Sigmoid colon (tissue), 7 donors: ENCODE measurements around the gene COL6A1. TPM values are rescaled to one million over a fixed set of nuclear protein-coding genes. Genes with fewer than 3 reads are reported as not detected.

ENCODE experiments used
- DNase-seq: peaks from one replicate; pipeline ENCODE4 v3.0.0-alpha.2; 2019
- H3K27ac ChIP-seq, 4 donors: fragments of 200-600 bp; sonication (generic); one replicate each; pipeline ENCODE4 v1.5.1; 2016 to 2019; ENCODE audit warnings: mild to moderate bottlenecking in 1 of 4
- H3K27me3 ChIP-seq, 3 donors: fragments of 200-600 bp; sonication (generic); one replicate each; pipeline ENCODE4 v1.5.1; 2019; ENCODE audit warnings: mild to moderate bottlenecking in 1 of 3
- H3K36me3 ChIP-seq, 4 donors: fragments of 200-600 bp; sonication (generic); one replicate each; pipeline ENCODE4 v1.5.1; 2016 to 2019
- H3K4me1 ChIP-seq, 4 donors: fragments of 200-600 bp; sonication (generic); one replicate each; pipeline ENCODE4 v1.5.1; 2017 to 2019
- H3K4me3 ChIP-seq, 4 donors: fragments of 200-600 bp; sonication (generic); one replicate each; pipeline ENCODE4 v1.5.1; 2017 to 2019; ENCODE audit warnings: mild to moderate bottlenecking in 2 of 4, moderate library complexity in 1 of 4
- H3K9me3 ChIP-seq, 4 donors: fragments of 200-600 bp in 3 of 4; sonication (generic) in 3 of 4; one replicate each; pipeline versions ENCODE4 v1.5.1 to v1.6.1; 2013 to 2019
- EP300 ChIP-seq, 4 donors: sonication (generic); formaldehyde crosslinking; IDR thresholded peaks; one replicate each; pipeline ENCODE4 v1.6.1; 2017; ENCODE audit warnings: antibody characterized with exemption in 4 of 4
- POLR2A ChIP-seq, 2 donors: fragments of 450-650 bp; IDR thresholded peaks; one replicate each; pipeline ENCODE4 v1.6.1; 2016; ENCODE audit warnings: antibody characterized with exemption in 2 of 2, mild to moderate bottlenecking in 2 of 2, moderate library complexity in 2 of 2
- POLR2AphosphoS5 ChIP-seq, 4 donors: sonication (generic); formaldehyde crosslinking; IDR thresholded peaks; one replicate each; pipeline ENCODE4 v1.6.1; 2017; ENCODE audit warnings: antibody characterized with exemption in 4 of 4
- WGBS, 2 donors: extraction: QIAGEN DNeasy Blood & Tissue Kit; methylation state at CpG; one replicate each; pipeline ENCODE4 v1.1.7; 2013; 5-methylcytosine and 5-hydroxymethylcytosine counted together
- intact Hi-C: fragments of 100-400 bp; cut with DNase I; formaldehyde crosslinking; loops from one replicate; pipeline ENCODE4 v1.15.1; 2023
- polyA plus RNA-seq, 3 donors: library from polyadenylated mRNA; stranded (reverse); fragments of 200-250 nt; gene quantifications; one replicate each; pipeline ENCODE4 v1.2.3, GENCODE V29; 2013
- total RNA-seq, 4 donors: library from RNA; depleted of rRNA; stranded (reverse); fragments of >200 nt; gene quantifications; one replicate each; pipeline ENCODE4 v1.1.0, GENCODE V29; 2016
- TF ChIP-seq, protein P1 (sequence below), 4 experiments: fragments of 450-650 bp in 3 of 4; fragments of 200-600 bp in 1 of 4; IDR thresholded peaks; one replicate each; pipeline ENCODE4 v1.5.1; 2016 to 2019; ENCODE audit warnings: antibody characterized with exemption in 4 of 4, mild to moderate bottlenecking in 3 of 4, moderate library complexity in 2 of 4
- donor health status: healthy with polysubstance abuse.
- donor health status: Bipolar disorder and iron deficiency.
- donor health status: healthy.

COL6A1 gene
- total and polyA plus RNA-seq, 7 donors: 14.3 to 1,755 (median 622) TPM

DNA sequence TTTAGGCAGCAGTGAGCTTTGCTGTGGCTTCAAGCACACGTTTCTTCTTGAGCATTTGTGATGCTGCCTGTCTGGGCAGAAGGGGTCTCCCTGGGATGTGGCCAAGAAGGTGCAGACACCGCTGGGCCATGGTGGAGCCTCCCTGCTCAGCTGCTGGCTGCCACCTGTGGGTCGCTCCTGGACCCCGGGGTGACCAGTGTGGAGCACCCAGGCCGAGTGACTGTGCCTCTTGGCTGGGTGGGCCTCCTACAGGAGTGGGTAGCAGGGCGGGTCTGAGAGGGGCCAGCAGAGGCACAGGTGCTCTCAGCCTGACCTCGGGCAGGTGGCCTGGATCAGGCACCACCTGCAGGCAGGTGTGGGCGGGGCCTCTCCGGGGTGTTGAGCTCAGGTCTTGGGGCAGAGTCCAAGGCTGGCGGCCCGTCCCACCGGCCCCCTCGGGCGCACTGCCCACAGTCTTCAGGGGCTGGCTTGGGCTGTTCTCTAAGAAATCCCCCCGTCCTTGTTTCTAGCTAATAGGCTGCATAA lies 42.0 kb upstream of the COL6A1 start:
- H3K36me3 ChIP-seq: no peaks in the 10 kb centered on the region
- no peaks in the 10 kb centered on the region for H3K27me3 ChIP-seq
- intact Hi-C loops: no loop called here
- no peaks in the 10 kb centered on the region for H3K4me1 ChIP-seq
- WGBS, 2 donors: 78 to 85% methylated on average over 15 of the region's 15 CpGs
- H3K4me3 ChIP-seq: no peak overlapping the region
- no peak for DNase-seq
- H3K9me3 ChIP-seq: peaks cover 0 to 12% (median 4%) of the 10 kb centered on the region in 4 donors
- TF ChIP-seq, protein P1, sequence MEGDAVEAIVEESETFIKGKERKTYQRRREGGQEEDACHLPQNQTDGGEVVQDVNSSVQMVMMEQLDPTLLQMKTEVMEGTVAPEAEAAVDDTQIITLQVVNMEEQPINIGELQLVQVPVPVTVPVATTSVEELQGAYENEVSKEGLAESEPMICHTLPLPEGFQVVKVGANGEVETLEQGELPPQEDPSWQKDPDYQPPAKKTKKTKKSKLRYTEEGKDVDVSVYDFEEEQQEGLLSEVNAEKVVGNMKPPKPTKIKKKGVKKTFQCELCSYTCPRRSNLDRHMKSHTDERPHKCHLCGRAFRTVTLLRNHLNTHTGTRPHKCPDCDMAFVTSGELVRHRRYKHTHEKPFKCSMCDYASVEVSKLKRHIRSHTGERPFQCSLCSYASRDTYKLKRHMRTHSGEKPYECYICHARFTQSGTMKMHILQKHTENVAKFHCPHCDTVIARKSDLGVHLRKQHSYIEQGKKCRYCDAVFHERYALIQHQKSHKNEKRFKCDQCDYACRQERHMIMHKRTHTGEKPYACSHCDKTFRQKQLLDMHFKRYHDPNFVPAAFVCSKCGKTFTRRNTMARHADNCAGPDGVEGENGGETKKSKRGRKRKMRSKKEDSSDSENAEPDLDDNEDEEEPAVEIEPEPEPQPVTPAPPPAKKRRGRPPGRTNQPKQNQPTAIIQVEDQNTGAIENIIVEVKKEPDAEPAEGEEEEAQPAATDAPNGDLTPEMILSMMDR (IDR thresholded peaks at IDR 0.05): no peak
- TF ChIP-seq POLR2A (IDR thresholded peaks at IDR 0.05): no peak
- no peak for TF ChIP-seq POLR2AphosphoS5 (IDR thresholded peaks at IDR 0.05)
- no peak for TF ChIP-seq EP300 (IDR thresholded peaks at IDR 0.05)
- H3K27ac ChIP-seq: no peak overlapping the region

DNA sequence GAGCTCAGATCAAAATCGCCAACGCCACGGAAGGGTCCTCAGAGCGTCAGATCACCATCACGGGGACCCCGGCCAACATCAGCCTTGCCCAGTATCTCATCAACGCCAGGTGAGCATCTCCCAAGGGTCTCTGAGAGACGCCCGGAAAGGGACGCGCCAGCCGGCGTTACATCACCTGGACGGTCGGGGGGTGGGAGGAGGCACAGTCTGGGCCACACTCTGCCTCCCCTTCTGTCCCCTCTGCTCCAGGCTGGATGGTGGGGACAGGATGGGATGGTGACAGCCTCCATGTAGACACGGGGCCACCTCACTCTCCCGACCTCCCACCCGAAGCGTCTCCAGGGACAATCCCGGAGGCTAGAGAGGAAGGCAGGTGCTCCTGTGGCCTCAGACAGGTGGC lies 41.5 kb upstream of the COL6A1 start:
- no peak for DNase-seq
- no peak overlapping the region for H3K27ac ChIP-seq
- no peak for TF ChIP-seq EP300 (IDR thresholded peaks at IDR 0.05)
- no peak for TF ChIP-seq POLR2A (IDR thresholded peaks at IDR 0.05)
- TF ChIP-seq POLR2AphosphoS5 (IDR thresholded peaks at IDR 0.05): no peak
- TF ChIP-seq, protein P1 (IDR thresholded peaks at IDR 0.05): no peak
- no peaks in the 10 kb centered on the region for H3K4me1 ChIP-seq
- H3K36me3 ChIP-seq: no peaks in the 10 kb centered on the region
- H3K9me3 ChIP-seq: peaks cover 0 to 10% (median 4%) of the 10 kb centered on the region in 4 donors
- WGBS, 2 donors: 94 to 96% methylated on average over 20 of the region's 20 CpGs
- no peak overlapping the region for H3K4me3 ChIP-seq
- no peaks in the 10 kb centered on the region for H3K27me3 ChIP-seq
- intact Hi-C loops: no loop called here

DNA sequence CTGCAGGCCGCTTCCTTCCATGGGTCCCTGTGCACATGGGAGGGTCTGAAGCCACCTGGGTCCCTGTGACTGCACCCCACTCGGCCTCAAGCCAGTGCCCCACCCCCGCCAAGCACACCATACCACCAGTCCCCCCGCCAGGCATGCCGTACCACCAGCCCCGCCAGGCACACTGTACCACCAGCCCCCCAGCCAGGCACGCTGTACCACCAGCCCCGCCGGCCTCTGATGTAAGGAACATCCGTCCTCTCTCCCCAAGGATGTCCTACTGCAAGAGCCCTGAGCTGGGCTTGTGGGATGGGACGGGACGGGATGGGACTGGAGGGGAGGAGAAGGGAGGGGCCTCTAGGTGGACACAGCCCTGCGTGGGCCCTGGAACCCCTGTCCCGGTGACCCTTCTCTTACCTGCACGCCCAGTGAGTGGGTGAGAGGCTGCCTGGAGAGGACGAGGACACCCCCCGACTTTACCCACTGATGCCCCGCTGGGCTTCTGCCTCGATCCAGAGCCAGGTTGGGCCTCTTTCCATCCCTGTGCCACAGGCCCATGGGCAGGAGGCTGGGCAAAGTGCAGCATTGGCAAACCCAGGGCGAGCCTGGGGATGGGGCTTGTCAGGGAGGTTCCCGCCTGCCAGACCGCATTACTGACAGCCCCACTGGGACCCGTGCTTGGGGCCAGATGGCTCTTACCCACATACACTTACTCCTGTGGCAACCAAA lies 40.8 kb upstream of the COL6A1 start:
- no peaks in the 10 kb centered on the region for H3K27me3 ChIP-seq
- intact Hi-C loops: no loop called here
- H3K4me1 ChIP-seq: no peaks in the 10 kb centered on the region
- H3K36me3 ChIP-seq: no peaks in the 10 kb centered on the region
- no peak overlapping the region for H3K27ac ChIP-seq
- WGBS, 2 donors: 86 to 87% methylated on average over 23 of the region's 23 CpGs
- no peak for DNase-seq
- no peak for TF ChIP-seq EP300 (IDR thresholded peaks at IDR 0.05)
- TF ChIP-seq, protein P1 (IDR thresholded peaks at IDR 0.05): no peak
- TF ChIP-seq POLR2AphosphoS5 (IDR thresholded peaks at IDR 0.05): no peak
- no peak for TF ChIP-seq POLR2A (IDR thresholded peaks at IDR 0.05)
- peaks cover 0 to 5% (median 2%) of the 10 kb centered on the region in 4 donors for H3K9me3 ChIP-seq
- H3K4me3 ChIP-seq: no peak overlapping the region

DNA sequence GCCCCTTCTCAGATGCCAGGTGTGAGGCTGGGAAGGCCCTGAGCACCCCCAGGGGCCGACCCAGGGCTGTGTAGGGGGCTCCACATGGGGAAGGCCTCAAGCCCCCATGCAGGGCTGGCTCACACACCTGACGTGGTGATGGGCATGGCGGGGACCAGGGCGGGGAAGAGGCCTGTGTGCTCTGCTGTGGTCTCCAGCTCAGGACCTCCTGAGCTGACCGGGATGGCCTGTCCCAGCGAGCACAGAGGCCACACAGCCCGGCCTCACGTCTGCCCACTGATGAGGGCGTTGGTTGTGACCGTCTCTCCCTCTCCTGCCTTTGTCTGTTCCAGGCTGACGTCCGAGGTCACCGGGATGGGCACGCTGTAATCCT lies 40.2 kb upstream of the COL6A1 start:
- H3K36me3 ChIP-seq: no peaks in the 10 kb centered on the region
- DNase-seq: no peak
- 77 to 85% methylated on average over 14 of the region's 14 CpGs for WGBS, 2 donors
- no peaks in the 10 kb centered on the region for H3K4me1 ChIP-seq
- no peak for TF ChIP-seq POLR2A (IDR thresholded peaks at IDR 0.05)
- TF ChIP-seq, protein P1 (IDR thresholded peaks at IDR 0.05): no peak
- no peak for TF ChIP-seq POLR2AphosphoS5 (IDR thresholded peaks at IDR 0.05)
- TF ChIP-seq EP300 (IDR thresholded peaks at IDR 0.05): no peak
- no peaks in the 10 kb centered on the region for H3K27me3 ChIP-seq
- no peak overlapping the region for H3K27ac ChIP-seq
- intact Hi-C loops: no loop called here
- H3K9me3 ChIP-seq: no peaks in the 10 kb centered on the region
- H3K4me3 ChIP-seq: no peak overlapping the region
